ENCODE data around the gene TRIO. TPM values are rescaled to one million over a fixed set of nuclear protein-coding genes. Genes with fewer than 3 reads are reported as not detected.

Gene TRIO
- total and polyA plus RNA-seq, 10 of the 15 experiments (the other 5 are each of a cell fraction or from before 2014, with no cell fraction given) = 5.1 to 96.4 (median 44.6) TPM

DNA sequence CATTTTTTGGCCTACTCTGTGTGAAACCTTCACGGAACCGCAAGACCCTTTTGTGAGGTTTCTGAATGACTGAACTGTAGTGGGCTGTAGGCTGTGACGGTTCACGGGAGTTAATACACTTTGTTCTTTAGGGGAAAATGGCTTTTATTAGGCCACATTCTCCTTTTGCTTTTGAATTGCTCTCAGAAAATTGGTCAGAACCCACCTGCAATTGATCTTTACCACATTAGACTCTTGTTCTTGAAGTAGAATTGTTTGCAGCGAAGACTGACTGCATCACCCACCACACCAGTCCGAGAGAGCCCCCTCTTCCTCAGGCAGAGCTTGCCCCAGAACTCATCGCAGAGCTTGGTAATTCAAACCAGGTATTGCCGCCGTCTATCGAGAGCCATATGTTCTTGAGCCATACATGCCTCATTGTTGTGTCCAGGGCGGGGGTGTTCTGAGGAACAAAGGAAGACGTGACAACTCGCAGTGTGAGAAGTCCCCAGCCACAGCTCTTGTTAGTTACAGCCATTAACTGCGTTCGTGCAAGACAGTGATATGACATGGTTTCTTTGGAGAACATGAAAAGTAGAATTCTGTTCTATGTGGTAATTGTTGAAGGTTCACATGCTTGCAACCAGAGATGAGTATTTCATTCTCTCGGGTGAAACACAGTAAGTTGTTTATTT is 272.0 kb downstream of the TRIO start (continued):
- TF ChIP-seq, protein P1, sequence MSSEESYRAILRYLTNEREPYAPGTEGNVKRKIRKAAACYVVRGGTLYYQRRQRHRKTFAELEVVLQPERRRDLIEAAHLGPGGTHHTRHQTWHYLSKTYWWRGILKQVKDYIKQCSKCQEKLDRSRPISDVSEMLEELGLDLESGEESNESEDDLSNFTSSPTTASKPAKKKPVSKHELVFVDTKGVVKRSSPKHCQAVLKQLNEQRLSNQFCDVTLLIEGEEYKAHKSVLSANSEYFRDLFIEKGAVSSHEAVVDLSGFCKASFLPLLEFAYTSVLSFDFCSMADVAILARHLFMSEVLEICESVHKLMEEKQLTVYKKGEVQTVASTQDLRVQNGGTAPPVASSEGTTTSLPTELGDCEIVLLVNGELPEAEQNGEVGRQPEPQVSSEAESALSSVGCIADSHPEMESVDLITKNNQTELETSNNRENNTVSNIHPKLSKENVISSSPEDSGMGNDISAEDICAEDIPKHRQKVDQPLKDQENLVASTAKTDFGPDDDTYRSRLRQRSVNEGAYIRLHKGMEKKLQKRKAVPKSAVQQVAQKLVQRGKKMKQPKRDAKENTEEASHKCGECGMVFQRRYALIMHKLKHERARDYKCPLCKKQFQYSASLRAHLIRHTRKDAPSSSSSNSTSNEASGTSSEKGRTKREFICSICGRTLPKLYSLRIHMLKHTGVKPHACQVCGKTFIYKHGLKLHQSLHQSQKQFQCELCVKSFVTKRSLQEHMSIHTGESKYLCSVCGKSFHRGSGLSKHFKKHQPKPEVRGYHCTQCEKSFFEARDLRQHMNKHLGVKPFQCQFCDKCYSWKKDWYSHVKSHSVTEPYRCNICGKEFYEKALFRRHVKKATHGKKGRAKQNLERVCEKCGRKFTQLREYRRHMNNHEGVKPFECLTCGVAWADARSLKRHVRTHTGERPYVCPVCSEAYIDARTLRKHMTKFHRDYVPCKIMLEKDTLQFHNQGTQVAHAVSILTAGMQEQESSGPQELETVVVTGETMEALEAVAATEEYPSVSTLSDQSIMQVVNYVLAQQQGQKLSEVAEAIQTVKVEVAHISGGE (CRISPR knock-in tag; IDR thresholded peaks at IDR 0.05) = no peak
- no peak for TF ChIP-seq EZH2 (IDR thresholded peaks at IDR 0.05; ENCODE audit: borderline replicate concordance, control insufficient read depth, low read depth, low read length)
- no peak for TF ChIP-seq SREBF2 (IDR thresholded peaks at IDR 0.05; ENCODE audit: low read length)
- peak; percentile 88 for TF ChIP-seq DPF2 (IDR thresholded peaks at IDR 0.05)
- TF ChIP-seq RELA (IDR thresholded peaks at IDR 0.05; ENCODE audit: borderline replicate concordance, partially characterized antibody) = no peak
- TF ChIP-seq SIN3A (IDR thresholded peaks at IDR 0.05; ENCODE audit: low read depth, low read length) = no peak
- TF ChIP-seq IKZF1 (conservative IDR thresholded peaks at IDR 0.05) = no peak; the same call in none of the 2 replicates
- peak; percentile 45; the same call in 1 of the 2 replicates for TF ChIP-seq ATF7 (IDR thresholded peaks at IDR 0.05; ENCODE audit: low read depth)
- peak; percentile 98 for TF ChIP-seq RUNX3 (IDR thresholded peaks at IDR 0.05; ENCODE audit: low read length)
- TF ChIP-seq, protein P2, sequence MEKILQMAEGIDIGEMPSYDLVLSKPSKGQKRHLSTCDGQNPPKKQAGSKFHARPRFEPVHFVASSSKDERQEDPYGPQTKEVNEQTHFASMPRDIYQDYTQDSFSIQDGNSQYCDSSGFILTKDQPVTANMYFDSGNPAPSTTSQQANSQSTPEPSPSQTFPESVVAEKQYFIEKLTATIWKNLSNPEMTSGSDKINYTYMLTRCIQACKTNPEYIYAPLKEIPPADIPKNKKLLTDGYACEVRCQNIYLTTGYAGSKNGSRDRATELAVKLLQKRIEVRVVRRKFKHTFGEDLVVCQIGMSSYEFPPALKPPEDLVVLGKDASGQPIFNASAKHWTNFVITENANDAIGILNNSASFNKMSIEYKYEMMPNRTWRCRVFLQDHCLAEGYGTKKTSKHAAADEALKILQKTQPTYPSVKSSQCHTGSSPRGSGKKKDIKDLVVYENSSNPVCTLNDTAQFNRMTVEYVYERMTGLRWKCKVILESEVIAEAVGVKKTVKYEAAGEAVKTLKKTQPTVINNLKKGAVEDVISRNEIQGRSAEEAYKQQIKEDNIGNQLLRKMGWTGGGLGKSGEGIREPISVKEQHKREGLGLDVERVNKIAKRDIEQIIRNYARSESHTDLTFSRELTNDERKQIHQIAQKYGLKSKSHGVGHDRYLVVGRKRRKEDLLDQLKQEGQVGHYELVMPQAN (conservative IDR thresholded peaks at IDR 0.05) = no peak
- no peak for TF ChIP-seq KDM1A (IDR thresholded peaks at IDR 0.05; ENCODE audit: borderline replicate concordance)
- TF ChIP-seq NFYB (IDR thresholded peaks at IDR 0.05; ENCODE audit: insufficient read depth, low read depth, low read length) = no peak
- TF ChIP-seq, protein P3, sequence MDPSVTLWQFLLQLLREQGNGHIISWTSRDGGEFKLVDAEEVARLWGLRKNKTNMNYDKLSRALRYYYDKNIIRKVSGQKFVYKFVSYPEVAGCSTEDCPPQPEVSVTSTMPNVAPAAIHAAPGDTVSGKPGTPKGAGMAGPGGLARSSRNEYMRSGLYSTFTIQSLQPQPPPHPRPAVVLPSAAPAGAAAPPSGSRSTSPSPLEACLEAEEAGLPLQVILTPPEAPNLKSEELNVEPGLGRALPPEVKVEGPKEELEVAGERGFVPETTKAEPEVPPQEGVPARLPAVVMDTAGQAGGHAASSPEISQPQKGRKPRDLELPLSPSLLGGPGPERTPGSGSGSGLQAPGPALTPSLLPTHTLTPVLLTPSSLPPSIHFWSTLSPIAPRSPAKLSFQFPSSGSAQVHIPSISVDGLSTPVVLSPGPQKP (IDR thresholded peaks at IDR 0.05; ENCODE audit: low read depth, low read length) = no peak
- no peak for TF ChIP-seq ZZZ3 (IDR thresholded peaks at IDR 0.05; ENCODE audit: control insufficient read depth, insufficient read length, low read depth)
- no peak for TF ChIP-seq NFXL1 (IDR thresholded peaks at IDR 0.05; ENCODE audit: borderline replicate concordance)
- no peak for TF ChIP-seq SPI1 (IDR thresholded peaks at IDR 0.05; ENCODE audit: borderline replicate concordance, insufficient read depth, low read depth, low read length)
- no peak for TF ChIP-seq FOXK2 (IDR thresholded peaks at IDR 0.05)
- TF ChIP-seq BACH1 (IDR thresholded peaks at IDR 0.05; ENCODE audit: borderline replicate concordance) = peak; percentile 70; the same call in 1 of the 2 replicates
- no peak for TF ChIP-seq HDGF (IDR thresholded peaks at IDR 0.05)
- peak; percentile 13; the same call in 1 of the 2 replicates for TF ChIP-seq RAD21 (IDR thresholded peaks at IDR 0.05; ENCODE audit: insufficient read depth, low read depth, low read length)
- peak; percentile 34 to 64; a peak in 3 of 4 replicates for TF ChIP-seq EP300 (IDR thresholded peaks at IDR 0.05; ENCODE audit: borderline replicate concordance in 1 of 2, control insufficient read depth in 1 of 2, low read depth in 2 of 2, low read length in 2 of 2)
- TF ChIP-seq NR2C2 (IDR thresholded peaks at IDR 0.05; ENCODE audit: borderline replicate concordance, control insufficient read depth, insufficient read length, low read depth) = no peak
- peak; percentile 83 for TF ChIP-seq CBFB (IDR thresholded peaks at IDR 0.05; ENCODE audit: low read depth)
- peak; percentile 22; the same call in 1 of the 2 replicates for TF ChIP-seq ZBED1 (IDR thresholded peaks at IDR 0.05; ENCODE audit: borderline replicate concordance)
- TF ChIP-seq NFIC (IDR thresholded peaks at IDR 0.05; ENCODE audit: low read depth, low read length) = peak; percentile 93
